ENCODE measurements around the gene FRMD4A.

GRCh38 chr10:13759168-13759567 is 571.6 kb downstream of the FRMD4A start:
- TF ChIP-seq CTCF (IDR thresholded peaks at IDR 0.05) (no peak), POLR2A (IDR thresholded peaks at IDR 0.05) (no peak)
